ENCODE results near the gene AP3B1.
"Not testable (repeated sequence)": the region's sequence is repeated elsewhere in the genome, so short reads cannot be mapped to it uniquely, and the experiment has no call there.

Gene AP3B1

DNA sequence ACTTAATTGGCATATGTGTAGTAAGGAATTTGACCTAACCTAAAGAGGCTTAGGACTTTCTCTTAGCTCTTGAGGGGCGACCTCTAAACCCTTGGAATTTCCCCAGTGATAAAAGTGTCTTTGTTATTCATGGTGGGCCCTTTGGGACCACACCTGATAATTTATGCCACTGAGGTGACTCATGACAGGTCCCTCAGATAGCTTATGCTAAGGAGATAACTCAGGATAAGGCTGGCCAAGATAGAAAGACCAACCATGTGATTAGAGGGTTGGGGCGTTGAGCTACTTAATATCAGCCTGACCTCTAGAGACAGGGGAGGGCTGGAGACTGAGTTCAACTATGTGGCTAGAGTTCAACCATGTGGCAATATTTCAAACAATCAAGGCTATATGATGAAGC is 218.1 kb downstream of the AP3B1 start:
- no peak overlapping the region for H3K4me2 ChIP-seq (ENCODE audit: low read length)
- H3K4me3 ChIP-seq (ENCODE audit: low read length), result no peak overlapping the region
- H2AFZ ChIP-seq (ENCODE audit: low read depth, low read length), result no peak overlapping the region
- no peaks in the 10 kb centered on the region for H4K20me1 ChIP-seq (ENCODE audit: insufficient read depth, low read length)
- no peaks in the 10 kb centered on the region for H3K27me3 ChIP-seq (ENCODE audit: low read depth, low read length)
- H3K27ac ChIP-seq (ENCODE audit: low read length), result no peak overlapping the region
- no peaks in the 10 kb centered on the region for H3K4me1 ChIP-seq (ENCODE audit: low read length)
- H3K9me3 ChIP-seq (ENCODE audit: insufficient read depth, low read length), result no peaks in the 10 kb centered on the region
- no peak for TF ChIP-seq EZH2phosphoT487 (IDR thresholded peaks at IDR 0.05; ENCODE audit: low read depth)
- no peaks in the 10 kb centered on the region for H3K36me3 ChIP-seq (replicated peaks; ENCODE audit: low read depth, low read length)
- H3K79me2 ChIP-seq (ENCODE audit: low read length), result no peaks in the 10 kb centered on the region
- H3K9ac ChIP-seq (ENCODE audit: low read length), result no peak overlapping the region

DNA sequence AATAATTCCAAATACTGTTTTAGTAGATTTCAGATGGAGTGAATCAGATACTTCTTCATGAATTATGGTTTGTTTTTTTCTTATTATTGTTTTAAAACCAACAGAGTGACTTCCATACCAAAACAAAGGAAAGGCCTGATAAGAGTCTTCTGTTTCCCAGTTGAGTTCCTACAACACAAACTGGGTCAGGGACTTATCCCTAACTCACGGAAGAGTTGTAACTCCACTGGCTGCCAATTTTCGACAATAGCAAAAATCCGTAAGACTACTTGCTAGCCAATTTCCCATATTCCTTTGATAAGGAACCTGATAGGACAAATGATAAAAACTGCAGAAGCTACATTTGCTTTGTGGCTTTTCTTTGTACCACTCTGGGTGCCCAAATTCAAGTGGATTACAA is 219.2 kb downstream of the AP3B1 start:
- Histone ChIP-seq H3K4me2 (ENCODE audit: low read length) (no peak overlapping the region), H3K9ac (ENCODE audit: low read length) (no peak overlapping the region), H3K79me2 (ENCODE audit: low read length) (no peaks in the 10 kb centered on the region), H3K27ac (ENCODE audit: low read length) (no peak overlapping the region), H3K4me1 (ENCODE audit: low read length) (no peaks in the 10 kb centered on the region), H3K4me3 (ENCODE audit: low read length) (no peak overlapping the region), H3K36me3 (replicated peaks; ENCODE audit: low read depth, low read length) (no peaks in the 10 kb centered on the region), H4K20me1 (ENCODE audit: insufficient read depth, low read length) (no peaks in the 10 kb centered on the region), H3K9me3 (ENCODE audit: insufficient read depth, low read length) (no peaks in the 10 kb centered on the region), H3K27me3 (ENCODE audit: low read depth, low read length) (no peaks in the 10 kb centered on the region), H2AFZ (ENCODE audit: low read depth, low read length) (no peak overlapping the region)
- TF ChIP-seq, protein P1, sequence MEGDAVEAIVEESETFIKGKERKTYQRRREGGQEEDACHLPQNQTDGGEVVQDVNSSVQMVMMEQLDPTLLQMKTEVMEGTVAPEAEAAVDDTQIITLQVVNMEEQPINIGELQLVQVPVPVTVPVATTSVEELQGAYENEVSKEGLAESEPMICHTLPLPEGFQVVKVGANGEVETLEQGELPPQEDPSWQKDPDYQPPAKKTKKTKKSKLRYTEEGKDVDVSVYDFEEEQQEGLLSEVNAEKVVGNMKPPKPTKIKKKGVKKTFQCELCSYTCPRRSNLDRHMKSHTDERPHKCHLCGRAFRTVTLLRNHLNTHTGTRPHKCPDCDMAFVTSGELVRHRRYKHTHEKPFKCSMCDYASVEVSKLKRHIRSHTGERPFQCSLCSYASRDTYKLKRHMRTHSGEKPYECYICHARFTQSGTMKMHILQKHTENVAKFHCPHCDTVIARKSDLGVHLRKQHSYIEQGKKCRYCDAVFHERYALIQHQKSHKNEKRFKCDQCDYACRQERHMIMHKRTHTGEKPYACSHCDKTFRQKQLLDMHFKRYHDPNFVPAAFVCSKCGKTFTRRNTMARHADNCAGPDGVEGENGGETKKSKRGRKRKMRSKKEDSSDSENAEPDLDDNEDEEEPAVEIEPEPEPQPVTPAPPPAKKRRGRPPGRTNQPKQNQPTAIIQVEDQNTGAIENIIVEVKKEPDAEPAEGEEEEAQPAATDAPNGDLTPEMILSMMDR (IDR thresholded peaks at IDR 0.05; ENCODE audit: low read depth, low read length), result no peak
- TF ChIP-seq EZH2phosphoT487 (IDR thresholded peaks at IDR 0.05; ENCODE audit: low read depth), result no peak

DNA sequence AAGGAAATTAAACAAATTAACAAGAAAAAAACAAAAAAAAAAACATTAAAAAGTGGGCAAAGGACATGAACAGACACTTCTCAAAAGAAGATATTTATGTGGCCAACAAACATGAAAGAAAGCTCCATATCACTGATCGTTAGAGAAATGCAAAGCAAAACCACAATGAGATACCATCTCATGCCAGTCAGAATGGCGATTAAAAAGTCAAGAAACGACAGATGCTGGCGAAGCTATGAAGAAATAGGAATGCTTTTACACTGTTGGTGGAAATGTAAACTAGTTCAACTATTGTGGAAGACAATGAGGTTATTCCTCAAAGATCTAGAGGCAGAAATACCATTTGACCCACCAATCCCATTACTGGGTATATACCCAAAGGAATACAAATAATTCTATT is 223.8 kb downstream of the AP3B1 start:
- not testable (repeated sequence) for H3K36me3 ChIP-seq (replicated peaks; ENCODE audit: low read depth, low read length); H3K4me1 ChIP-seq (ENCODE audit: low read length); H3K79me2 ChIP-seq (ENCODE audit: low read length); H3K4me2 ChIP-seq (ENCODE audit: low read length); H4K20me1 ChIP-seq (ENCODE audit: insufficient read depth, low read length); H2AFZ ChIP-seq (ENCODE audit: low read depth, low read length); H3K4me3 ChIP-seq (ENCODE audit: low read length); H3K9me3 ChIP-seq (ENCODE audit: insufficient read depth, low read length); H3K27ac ChIP-seq (ENCODE audit: low read length); H3K27me3 ChIP-seq (ENCODE audit: low read depth, low read length); H3K9ac ChIP-seq (ENCODE audit: low read length)

DNA sequence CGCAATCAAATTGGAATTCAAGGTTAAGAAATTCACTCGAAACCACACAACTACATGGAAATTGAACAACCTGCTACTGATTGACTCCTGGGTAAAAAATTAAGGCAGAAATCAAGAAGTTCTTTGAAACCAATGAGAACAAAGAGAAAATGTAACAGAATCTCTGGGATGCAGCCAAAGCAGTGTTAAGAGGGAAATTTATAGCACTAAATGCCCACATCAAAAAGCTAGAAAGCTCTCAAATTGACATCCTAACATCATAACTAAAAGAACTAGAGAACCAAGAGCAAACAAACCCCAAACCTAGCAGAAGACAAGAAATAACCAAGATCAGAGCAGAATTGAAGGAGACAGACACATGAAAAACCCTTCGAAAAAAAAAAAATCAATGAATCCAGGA is 226.9 kb downstream of the AP3B1 start:
- H2AFZ ChIP-seq (ENCODE audit: low read depth, low read length); H3K36me3 ChIP-seq (replicated peaks; ENCODE audit: low read depth, low read length); H3K79me2 ChIP-seq (ENCODE audit: low read length); H3K9ac ChIP-seq (ENCODE audit: low read length); H3K27me3 ChIP-seq (ENCODE audit: low read depth, low read length); H3K4me3 ChIP-seq (ENCODE audit: low read length); H4K20me1 ChIP-seq (ENCODE audit: insufficient read depth, low read length); H3K9me3 ChIP-seq (ENCODE audit: insufficient read depth, low read length); H3K4me1 ChIP-seq (ENCODE audit: low read length); H3K27ac ChIP-seq (ENCODE audit: low read length); H3K4me2 ChIP-seq (ENCODE audit: low read length): not testable (repeated sequence)

DNA sequence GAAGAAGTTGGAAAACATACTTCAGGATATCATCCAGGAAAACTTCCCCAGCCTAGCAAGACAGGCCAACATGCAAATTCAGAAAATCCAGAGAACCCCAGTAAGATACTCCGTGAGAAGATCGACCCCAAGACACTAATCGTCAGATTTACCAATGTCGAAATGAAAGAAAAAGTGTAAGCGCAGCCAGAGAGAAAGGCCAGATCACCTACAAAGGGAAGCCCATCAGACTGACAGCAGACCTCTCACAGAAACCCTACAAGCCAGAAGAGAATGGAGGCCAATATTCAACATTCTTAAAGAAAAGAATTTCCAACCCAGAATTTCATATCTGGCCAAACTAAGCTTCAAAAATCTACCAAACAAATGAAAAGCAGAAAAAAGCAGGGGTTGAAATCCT is 227.8 kb downstream of the AP3B1 start:
- H3K9ac ChIP-seq (ENCODE audit: low read length); H3K4me2 ChIP-seq (ENCODE audit: low read length); H3K79me2 ChIP-seq (ENCODE audit: low read length); H3K27me3 ChIP-seq (ENCODE audit: low read depth, low read length); H3K27ac ChIP-seq (ENCODE audit: low read length); H3K4me3 ChIP-seq (ENCODE audit: low read length); H3K9me3 ChIP-seq (ENCODE audit: insufficient read depth, low read length); H4K20me1 ChIP-seq (ENCODE audit: insufficient read depth, low read length); H3K36me3 ChIP-seq (replicated peaks; ENCODE audit: low read depth, low read length); H3K4me1 ChIP-seq (ENCODE audit: low read length); H2AFZ ChIP-seq (ENCODE audit: low read depth, low read length): not testable (repeated sequence)

DNA sequence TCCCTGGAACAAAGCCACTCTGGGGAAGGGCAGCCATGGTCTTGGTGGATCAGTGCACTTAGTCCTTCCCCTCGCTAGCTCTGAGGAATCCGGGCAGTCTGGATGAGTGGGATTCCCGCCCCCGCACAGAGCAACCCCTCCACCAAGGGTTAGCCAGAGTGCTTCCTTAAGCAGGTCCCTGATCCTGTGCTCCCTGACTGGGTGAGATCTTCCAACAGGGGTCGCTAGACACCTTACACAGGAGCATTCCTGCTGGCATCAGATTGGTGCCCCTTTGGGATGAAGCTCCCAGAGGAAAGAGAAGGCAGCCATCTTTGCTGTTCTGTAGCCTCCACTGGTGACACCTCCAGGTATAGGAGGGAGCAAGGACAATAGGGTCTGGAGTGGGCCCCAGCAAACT is 228.8 kb downstream of the AP3B1 start:
- Histone ChIP-seq H3K4me2 (ENCODE audit: low read length) (no peak overlapping the region), H3K36me3 (replicated peaks; ENCODE audit: low read depth, low read length) (no peaks in the 10 kb centered on the region), H3K4me3 (ENCODE audit: low read length) (no peak overlapping the region), H2AFZ (ENCODE audit: low read depth, low read length) (no peak overlapping the region), H3K79me2 (ENCODE audit: low read length) (no peaks in the 10 kb centered on the region), H3K4me1 (ENCODE audit: low read length) (no peaks in the 10 kb centered on the region), H3K27ac (ENCODE audit: low read length) (no peak overlapping the region), H4K20me1 (ENCODE audit: insufficient read depth, low read length) (no peaks in the 10 kb centered on the region), H3K9ac (ENCODE audit: low read length) (no peak overlapping the region), H3K27me3 (ENCODE audit: low read depth, low read length) (no peaks in the 10 kb centered on the region), H3K9me3 (ENCODE audit: insufficient read depth, low read length) (no peaks in the 10 kb centered on the region)
- TF ChIP-seq, protein P1 (IDR thresholded peaks at IDR 0.05; ENCODE audit: low read depth, low read length), result peak; percentile 52
- TF ChIP-seq EZH2phosphoT487 (IDR thresholded peaks at IDR 0.05; ENCODE audit: low read depth), result no peak

All from OCI-LY3 (cell line).